Measurements from ENCODE around the gene INS.
A peak's percentile ranks its signal among the peaks of the same experiment; 100 is the strongest.

The INS gene

GRCh38 chr11:2160736-2161259 is at the start of gene INS:
Gene INS, minus strand, starts transcription at chr11:2161209. Its CDS starts 238 bp downstream, at chr11:2160971.
- DNase-seq: no peak

GRCh38 chr11:2210366-2211112 is 49.5 kb upstream of the INS start:
- no peak for DNase-seq

- DNase-seq: no peak
Measured at GRCh38 chr11:2209900-2210321, 48.9 kb upstream of the INS start.

GRCh38 chr11:2209370-2209801 is 48.4 kb upstream of the INS start:
- no peak for DNase-seq

- DNase-seq: peak; percentile 60
Measured at GRCh38 chr11:2208691-2209369, 47.8 kb upstream of the INS start.

- no peak for DNase-seq
Measured at GRCh38 chr11:2207773-2208621, 47.0 kb upstream of the INS start.

- DNase-seq: no peak
Measured at GRCh38 chr11:2207212-2207611, 46.2 kb upstream of the INS start.

- DNase-seq: no peak
Measured at GRCh38 chr11:2205981-2206690, 45.1 kb upstream of the INS start.

- DNase-seq: no peak
Measured at GRCh38 chr11:2205214-2205720, 44.3 kb upstream of the INS start.

GRCh38 chr11:2204361-2205213 is 43.6 kb upstream of the INS start:
- no peak for DNase-seq

- no peak for DNase-seq
Measured at GRCh38 chr11:2203440-2204259, 42.6 kb upstream of the INS start.

GRCh38 chr11:2202900-2203439 is 42.0 kb upstream of the INS start:
- DNase-seq: no peak

GRCh38 chr11:2202071-2202899 is 41.3 kb upstream of the INS start:
- no peak for DNase-seq

GRCh38 chr11:2201542-2201941 is 40.5 kb upstream of the INS start:
- DNase-seq: no peak

- no peak for DNase-seq
Measured at GRCh38 chr11:2200957-2201519, 40.0 kb upstream of the INS start.

- no peak for DNase-seq
Measured at GRCh38 chr11:2200536-2200935, 39.5 kb upstream of the INS start.

GRCh38 chr11:2199466-2200341 is 38.7 kb upstream of the INS start:
- no peak for DNase-seq

All from COR-L47 (cell line).